T follicular helper cell (primary cell): Measurements from ENCODE around the gene CLASP2.
"Not testable (repeated sequence)": the region's sequence is repeated elsewhere in the genome, so short reads cannot be mapped to it uniquely, and the experiment has no call there.

Experiments used
- DNase-seq: peaks from one replicate; pipeline ENCODE4 v3.0.0-alpha.2; 2020; ENCODE audit warnings: low read depth

The CLASP2 gene

DNA sequence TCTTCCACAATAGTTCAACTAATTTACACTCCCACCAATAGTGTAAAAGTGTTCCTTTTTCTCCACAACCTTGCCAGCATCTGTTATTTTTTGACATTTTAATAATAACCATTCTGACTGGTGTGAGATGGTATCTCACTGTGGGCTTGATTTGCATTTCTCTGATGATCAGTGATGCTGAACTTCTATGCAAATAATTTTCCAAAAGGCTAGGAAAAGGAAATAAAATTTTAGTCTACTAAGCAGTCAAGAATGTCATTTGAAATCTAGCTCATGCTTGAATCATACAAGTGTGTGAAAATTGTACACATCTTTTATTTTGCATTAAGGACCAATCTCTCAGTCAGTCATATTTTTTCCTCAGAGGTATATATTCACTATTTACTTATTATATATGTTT, 176.1 kb downstream of the CLASP2 start:
- DNase-seq, result no peak

DNA sequence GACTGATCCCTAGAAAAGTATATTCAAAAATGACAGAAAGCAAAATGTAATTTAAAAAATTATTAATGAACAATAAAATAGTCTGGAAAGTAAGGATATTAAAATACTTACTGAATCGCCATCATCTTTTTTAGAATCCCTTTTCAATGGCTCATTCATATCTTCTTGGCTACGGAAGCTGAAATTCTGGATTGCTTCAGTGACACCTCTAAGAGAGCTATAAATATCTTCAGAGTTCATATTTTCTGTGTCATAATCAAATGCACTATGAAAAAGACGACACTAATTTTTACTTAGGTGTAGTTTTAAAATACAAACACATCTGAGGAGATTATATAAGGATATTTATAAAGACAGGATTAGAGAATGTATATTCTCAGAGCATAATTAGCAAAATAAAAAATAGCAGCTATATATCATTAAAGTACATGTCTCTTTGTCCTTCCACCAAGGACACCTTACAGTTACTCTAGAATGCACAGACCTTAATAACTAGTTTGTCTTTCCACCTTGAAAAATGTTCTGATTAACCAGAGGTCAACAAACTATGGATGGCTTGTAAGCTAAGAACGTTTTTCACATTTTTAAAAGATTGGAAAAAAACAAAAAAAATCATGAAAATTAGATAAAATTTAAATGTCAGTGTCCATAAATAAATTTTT, 179.2 kb downstream of the CLASP2 start:
- no peak for DNase-seq

DNA sequence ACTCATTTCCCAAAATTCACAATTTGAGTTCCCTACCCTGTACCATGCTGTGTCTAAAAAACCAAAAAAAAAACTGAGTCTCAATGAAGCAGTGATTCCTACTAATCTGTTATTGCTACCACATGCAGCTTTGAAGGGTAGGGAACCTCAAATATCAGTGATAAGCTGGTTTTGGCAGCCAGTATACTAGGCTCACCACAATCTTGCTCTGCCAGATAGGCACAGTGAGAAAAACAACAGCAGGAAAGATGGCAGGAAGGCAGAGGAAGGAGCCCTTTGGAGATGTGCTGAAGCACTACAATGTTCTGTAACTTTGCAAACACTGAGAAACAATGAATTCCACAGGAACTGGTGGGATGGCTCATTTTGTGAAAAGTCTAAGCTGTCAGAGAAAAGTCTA, 180.9 kb downstream of the CLASP2 start:
- DNase-seq, result no peak

DNA sequence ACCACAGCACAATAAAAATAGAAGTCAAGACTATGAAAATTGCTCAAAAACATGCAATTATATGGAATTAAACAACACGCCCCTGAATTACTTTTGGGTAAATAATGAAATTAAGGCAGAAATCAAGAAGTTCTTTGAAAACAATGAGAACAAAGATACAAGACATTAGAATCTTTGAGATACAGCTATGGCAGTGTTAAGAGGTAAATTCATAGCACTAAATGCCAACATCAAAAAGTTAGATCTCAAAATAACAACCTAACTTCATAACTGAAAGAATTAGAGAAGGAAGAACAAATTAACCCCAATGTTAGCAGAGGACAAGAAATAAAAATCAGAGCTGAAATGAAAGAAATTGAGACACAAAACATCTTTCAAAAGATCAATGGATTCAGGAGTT, 191.3 kb downstream of the CLASP2 start:
- no peak for DNase-seq

DNA sequence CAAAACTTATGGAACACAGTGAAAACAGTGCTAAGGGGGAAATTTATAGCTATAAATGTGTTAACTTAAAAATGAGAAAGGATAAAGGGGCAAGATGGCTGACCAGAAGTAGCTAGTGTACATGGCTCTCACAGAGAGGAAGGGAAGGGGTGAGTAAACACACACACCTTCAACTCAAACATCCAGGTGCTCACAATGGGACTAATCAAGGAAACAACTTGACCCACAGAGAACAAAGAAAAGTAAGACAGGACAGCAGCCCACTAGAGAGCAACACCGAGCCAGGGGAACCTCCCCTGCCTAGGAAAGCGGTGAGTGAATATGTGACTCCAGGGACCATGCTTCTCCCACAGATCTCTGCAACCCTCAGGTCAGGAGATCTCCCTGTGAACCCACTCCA, 192.8 kb downstream of the CLASP2 start:
- DNase-seq, result no peak

DNA sequence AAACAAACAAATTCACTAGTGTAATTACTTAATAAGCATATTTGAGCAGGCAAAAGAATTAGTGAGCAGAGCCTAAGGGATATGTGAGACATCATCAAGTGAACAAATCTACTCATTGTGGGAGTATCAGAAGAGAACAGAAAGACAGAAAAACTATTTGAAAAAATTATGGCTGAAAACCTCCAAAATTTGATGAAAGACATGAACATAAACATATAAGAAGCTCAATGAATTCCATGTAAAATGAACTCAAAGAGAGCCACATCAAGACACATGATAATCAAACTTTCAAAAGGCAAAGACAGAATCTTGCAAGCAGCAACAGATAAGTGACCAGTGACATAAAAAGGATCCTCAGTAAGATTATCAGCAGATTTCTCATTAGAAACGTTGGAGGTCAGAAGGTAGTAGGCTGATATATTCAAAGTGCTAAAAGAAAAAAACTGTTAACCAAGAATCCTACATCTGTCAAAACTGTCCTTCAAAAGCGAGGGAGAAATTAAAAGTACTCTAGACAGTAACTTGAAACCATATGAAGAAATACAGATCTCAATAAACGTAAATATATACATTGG, 194.9 kb downstream of the CLASP2 start:
- DNase-seq, result no peak

DNA sequence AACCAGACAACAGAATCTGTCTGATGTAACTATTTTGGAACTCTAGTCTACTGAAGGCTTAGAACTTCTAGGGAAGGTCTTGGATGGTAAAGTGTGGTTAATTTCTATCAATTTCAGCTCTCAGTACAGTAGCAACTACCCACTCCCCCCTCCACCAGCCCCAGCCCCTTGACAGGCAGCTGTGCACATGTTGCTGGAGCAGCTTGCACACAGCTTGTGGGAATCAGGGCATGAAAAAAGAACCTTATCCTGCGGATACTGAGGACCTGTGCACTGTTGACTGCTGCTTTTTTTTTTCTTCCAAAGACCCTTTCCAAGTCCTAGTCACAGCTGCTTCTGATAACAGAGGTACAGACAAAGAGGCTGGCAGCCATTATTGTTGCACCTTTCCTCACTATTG, 196.3 kb downstream of the CLASP2 start:
- DNase-seq, result no peak

DNA sequence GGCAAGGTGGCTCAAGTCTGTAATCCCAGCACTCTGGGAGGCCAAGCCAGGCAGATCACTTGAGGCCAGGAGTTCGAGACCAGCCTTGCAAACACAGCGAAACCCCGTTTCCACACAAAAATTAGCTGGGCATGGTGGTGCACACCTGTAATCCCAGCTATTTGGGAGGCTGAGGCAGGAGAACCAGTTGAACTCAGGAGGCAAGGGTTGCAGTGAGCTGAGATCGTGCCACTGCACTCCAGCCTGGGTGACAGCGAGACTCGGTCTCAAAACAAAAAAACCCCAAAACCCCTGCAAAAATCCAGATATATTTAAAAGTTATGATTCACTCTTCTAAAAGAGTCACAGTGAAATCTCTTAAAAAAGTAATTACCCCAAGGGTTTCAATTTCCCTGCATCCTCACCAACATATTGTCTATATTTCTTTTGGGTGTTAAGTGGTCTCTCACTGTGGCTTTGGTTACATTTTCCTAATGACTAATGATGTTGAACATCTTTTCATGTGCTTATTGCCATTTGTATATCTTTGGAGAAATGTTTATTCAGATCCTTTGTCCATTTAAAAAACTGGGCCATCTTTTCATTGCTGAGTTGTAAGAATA, 204.7 kb downstream of the CLASP2 start:
- DNase-seq, result no peak

DNA sequence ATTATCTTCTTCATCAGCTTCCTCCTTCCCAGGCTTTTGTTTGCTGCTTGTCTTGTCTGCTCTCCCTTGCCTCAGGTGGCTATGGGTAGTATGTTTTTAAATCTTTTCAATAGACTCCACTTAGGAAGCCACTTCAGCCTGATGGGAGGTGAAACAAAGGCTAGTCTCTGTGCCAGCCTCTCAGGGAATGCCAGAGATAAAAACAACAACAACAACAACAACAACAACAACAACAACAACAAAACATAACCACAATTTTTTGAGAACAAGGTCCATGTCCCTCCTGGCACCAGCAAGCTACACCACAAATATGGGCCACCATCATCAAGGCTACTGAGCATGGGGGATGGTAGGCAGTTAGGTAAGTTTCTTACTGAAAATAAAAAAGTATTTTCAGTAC, 213.0 kb downstream of the CLASP2 start:
- DNase-seq, result no peak

DNA sequence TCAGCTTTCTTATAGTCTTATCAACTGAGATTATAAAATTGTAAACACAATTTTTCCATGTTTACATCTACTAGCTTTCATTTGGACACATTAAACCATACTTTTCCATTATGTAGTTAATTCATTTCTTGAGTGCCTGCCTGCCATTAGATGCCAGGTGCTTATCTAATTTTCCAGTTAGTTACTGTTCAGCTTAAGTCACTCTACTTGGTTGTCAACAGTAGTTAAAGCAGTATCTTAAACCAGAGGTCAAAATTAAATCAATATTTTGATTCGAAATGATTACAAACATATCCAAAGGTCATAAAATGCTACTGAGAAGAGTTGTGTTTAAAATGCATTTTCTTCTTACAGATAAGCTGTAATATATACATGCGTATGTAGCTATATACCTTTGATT, 221.6 kb downstream of the CLASP2 start:
- no peak for DNase-seq

DNA sequence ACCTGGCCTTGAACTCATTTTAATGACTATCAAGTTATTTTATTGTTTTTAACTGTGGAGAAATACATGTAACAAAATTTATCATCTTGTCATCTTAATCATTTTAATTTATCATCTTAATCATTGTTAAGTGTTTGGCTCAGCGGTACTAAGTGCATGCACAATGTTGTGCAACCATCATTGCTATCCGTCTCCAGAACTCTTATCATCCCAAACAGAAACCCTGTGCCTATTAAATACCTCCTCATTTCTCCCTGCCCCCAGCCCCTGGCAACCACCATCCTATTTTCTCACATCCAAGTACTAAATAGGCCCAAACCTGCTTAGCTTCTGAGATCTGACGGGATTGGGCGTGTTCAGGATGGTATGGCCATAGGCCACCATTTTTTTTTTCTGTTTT, 226.3 kb downstream of the CLASP2 start:
- DNase-seq, result no peak

DNA sequence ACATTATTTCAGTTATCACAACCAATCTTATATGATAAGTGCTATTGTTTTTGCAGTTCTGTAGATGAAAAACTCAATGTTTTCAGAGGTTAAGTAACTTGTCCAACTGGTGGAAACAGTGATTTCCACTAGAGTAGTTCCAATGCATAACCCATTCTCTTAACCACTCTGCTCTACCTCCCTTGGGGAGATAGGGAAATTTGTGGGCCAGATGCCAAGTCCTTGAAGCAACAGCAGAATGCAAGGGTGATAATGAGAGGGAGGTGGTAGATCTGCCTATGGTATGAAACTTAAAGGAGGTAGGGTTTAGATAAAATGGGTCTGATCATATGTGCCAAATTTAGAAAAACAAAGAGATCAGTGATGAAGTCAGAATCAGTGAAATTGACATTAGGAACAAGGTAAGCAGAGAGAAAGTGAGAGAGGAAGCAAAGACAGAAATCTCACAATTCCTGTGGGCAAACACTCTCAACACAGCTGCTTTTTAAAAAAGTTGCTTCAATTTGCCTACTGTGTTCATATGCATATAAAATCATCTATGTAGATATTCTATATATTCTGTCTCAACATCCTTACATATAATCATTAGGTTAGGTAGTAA, 227.3 kb downstream of the CLASP2 start:
- no peak for DNase-seq

DNA sequence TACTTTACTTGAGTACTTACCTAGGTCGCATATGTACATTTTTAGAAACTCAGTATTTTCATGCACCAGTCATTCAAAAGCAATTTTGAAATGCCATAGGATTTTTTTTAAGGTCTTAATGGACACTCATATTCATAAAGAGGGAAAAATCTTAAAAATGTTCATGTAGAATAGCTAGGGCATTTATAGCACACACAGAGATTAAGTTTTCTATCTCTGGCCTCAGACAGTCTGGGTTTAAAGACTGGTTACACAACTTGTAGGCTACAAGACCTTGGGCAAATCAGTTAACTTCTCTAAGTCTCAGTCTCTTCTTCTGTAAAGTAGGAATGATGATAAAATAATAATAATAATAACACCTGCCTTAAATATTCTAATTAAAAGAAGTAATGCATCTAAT, 229.4 kb downstream of the CLASP2 start:
- no peak for DNase-seq

DNA sequence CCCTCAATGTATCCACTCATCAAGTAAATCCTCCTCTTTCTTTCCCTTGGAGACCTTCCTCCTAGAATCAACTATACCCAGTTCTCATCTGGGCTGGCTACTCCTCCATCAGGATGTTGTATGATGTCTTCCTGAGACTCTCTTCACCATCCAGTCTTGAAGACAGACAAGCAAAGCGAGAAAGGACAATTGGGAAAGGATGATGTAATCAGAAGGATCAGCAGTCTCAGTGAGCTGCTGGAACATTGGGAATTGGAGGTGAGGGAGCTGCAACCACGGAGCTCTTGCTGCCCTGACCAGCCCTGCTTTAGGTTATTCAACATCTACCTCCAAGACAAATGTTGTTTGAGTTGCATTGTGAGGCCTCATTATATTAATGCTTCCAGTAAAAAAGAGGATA, 229.8 kb downstream of the CLASP2 start:
- no peak for DNase-seq

DNA sequence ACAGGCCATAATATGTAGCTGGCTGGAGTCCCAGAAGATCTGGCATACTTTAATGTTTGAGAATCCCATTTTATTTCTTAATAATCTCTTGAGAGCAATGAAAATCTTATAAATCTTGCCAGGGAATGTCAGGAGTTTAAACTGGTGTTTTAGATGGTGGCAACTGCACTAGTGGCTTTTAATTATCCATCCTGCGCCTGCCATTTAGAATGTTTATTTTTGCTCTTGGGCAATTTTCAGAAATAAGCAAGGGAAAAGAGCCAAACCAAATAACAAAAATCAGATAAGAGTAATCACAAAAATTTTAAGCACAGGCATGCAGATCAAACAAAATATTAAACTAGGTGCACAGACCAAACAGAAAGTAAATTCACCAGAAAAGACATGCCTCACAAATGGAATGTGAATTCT, 235.9 kb downstream of the CLASP2 start:
- no peak for DNase-seq

DNA sequence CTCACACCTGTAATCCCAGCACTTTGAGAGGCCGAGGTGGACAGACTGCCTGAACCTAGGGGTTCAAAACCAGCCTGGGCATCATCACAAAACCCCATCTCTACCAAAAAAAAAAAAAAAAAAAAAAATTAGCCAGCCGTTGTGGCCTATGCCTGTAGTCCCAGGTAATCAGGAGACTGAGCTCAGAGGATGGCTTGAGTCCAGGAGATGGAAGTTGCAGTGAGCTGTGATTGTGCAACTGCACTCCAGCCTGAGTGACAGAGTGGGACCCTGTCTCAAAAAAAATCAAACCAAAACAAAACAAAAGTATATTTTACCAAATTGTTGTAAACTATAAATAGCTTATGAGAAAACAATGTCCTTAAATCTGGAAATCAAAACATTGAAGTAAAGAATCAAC, 243.2 kb downstream of the CLASP2 start:
- no peak for DNase-seq

DNA sequence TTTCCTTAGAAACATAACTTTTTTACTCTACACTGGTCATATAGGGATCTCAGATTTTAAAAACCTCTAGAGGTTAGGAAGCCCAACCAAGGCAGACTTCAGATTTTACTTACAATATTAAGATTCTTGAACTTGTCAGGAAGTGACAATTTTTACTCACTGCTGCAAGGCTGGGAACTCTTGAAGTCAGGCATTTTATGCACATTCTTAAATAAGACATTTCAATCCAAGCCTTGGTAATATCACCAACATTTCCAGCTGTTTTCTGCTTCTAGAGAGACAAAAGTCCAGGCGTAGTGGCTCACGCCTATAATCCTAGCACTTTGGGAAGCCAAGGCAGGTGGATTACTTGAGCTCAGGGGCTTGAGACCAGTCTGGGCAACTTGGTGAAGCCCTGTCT, 244.2 kb downstream of the CLASP2 start:
- no peak for DNase-seq

DNA sequence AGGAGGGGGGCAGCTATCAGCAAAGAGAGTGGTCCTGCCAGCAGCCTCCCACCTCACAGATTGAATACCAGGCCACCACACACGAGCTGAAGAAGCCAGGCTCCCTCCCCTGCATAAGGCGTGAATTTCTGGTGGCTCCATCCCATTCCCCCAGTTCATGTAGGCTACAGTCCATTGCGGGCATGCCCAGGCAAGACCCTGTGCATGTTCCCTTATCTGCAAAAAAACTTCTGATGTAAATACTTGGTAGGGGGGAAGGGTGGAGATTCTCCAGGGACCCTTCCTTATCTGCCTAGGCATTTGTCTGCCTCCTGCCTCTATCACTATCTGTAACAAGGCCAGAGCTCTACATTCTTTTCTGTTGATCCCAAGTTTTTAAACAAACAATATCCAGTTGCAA, 250.3 kb downstream of the CLASP2 start:
- DNase-seq, result no peak

DNA sequence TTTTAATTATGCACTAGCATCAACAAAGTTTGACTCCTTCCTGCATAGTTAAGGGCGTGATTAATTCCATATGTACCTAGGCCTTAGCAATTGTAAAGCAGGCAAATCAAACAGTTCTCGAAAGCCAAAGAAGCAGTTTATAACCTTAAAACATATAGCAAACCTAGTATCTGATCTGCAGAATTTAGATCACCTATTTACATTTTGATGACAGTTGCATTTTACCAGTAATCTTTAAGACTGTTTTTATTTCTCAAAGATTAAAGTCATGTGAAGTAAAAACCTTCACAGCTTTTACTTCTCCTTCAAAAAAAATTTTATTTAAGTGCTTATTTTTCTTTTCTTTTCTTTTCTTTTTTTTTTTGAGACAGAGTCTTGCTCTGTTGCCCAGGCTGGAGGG, 257.0 kb downstream of the CLASP2 start:
- DNase-seq, result no peak

DNA sequence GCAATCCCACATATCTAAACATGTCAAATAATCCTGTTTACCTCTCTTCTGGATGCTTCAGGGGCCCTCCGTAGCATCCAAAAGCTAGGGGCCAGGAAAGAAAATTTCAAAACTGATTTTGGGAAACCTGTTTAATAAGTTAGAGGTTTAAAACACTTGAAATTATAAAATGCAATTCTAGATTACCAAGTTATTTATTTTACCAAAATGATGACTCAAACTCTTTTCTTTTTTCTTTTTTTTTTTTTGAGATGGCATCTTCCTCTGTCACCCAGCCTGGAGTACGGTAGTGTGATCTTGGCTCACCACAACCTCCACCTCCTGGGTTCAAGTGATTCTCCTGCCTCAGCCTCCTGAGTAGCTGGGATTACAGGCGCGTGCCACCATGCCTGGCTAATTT, 258.5 kb downstream of the CLASP2 start:
- not testable (repeated sequence) for DNase-seq

DNA sequence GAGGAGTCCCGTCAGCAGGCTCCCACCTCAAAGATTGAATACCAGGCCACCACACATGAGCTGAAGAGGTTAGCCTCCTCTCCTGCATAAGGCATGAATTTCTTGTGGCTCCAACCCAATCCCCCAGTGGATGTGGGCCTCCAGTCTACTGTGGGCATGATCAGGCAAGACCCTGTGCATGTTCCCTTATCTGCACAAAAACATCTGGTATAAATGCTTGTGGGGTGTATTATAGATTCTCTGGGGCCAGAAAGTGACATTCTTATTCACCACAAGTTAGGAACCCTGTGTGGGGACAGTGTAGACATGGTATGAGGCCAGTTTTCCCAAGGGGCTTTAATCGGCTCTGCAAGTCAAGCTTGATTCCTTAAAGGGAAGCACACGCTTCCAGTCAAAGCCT, 259.6 kb downstream of the CLASP2 start:
- DNase-seq, result no peak

DNA sequence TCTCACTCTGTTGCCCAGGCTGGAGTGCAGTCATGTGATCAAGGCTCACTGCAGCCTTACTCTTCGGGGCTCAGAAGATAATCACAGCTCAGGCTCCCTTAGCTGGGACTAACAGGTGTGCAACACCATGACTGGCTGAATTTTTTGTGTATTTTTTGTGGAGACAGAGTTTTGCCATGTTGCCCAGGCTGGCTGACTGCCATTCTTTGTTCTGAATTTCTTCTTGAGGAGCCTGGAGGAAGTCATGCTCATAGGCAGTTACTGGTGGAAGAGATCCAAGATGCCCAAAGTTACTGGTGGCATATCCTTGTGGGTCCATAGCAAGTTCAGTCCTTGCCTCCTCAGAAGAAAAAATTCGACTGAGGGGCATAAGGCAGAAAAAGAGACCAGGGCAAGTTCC, 261.3 kb downstream of the CLASP2 start:
- DNase-seq, result no peak

DNA sequence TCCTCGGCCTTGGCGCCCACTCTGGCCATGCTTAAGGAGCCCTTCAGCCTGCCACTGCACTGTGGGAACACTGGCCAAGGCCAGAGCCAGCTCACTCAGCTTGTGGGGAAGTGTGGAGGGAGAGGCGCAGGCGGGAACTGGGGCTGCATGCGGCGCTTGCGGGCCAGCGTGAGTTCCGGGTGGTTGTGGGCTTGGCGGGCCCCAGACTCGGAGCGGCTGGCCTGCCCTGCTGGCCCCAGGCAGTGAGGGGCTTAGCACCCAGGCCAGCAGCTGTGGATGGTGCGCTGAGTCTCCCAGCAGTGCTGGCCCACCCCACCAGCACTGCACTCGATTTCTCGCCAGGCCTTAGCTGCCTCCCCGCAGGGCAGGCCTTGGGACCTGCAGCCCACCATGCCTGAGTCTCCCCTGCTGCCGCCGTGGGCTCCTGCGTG, 264.7 kb downstream of the CLASP2 start:
- no peak for DNase-seq
